Activated naive CD8-positive, alpha-beta T cell treated with anti-CD3 and anti-CD28 coated beads for 36 hours (primary cell): ENCODE results near the gene ABHD11. TPM values are rescaled to one million over a fixed set of nuclear protein-coding genes. Genes with fewer than 3 reads are reported as not detected.
"Not testable (repeated sequence)": the region's sequence is repeated elsewhere in the genome, so short reads cannot be mapped to it uniquely, and the experiment has no call there.

ENCODE experiments used
- DNase-seq: peaks from one replicate; pipeline ENCODE4 v3.0.0; 2021
- H3K27ac Mint-ChIP-seq: one replicate; pipeline ENCODE4 v1.8.0; 2022; ENCODE audit warnings: mild to moderate bottlenecking, moderate library complexity, mixed read lengths
- H3K27me3 Mint-ChIP-seq: one replicate; pipeline ENCODE4 v1.8.0; 2022; ENCODE audit warnings: mild to moderate bottlenecking, mixed read lengths
- H3K36me3 Mint-ChIP-seq: one replicate; pipeline ENCODE4 v1.8.0; 2021; ENCODE audit warnings: mild to moderate bottlenecking, mixed read lengths
- H3K4me1 Mint-ChIP-seq: one replicate; pipeline ENCODE4 v1.8.0; 2021; ENCODE audit warnings: mixed read lengths
- H3K4me3 Mint-ChIP-seq: one replicate; pipeline ENCODE4 v1.8.0; 2022; ENCODE audit warnings: mild to moderate bottlenecking, moderate library complexity, mixed read lengths
- H3K9me3 Mint-ChIP-seq: one replicate; pipeline ENCODE4 v1.8.0; 2022; ENCODE audit warnings: mixed read lengths
- total RNA-seq, 2 experiments: library from RNA; stranded (reverse); gene quantifications; one replicate each; pipeline ENCODE4 v1.2.3, GENCODE V29; 2021

ABHD11 gene, protein sequence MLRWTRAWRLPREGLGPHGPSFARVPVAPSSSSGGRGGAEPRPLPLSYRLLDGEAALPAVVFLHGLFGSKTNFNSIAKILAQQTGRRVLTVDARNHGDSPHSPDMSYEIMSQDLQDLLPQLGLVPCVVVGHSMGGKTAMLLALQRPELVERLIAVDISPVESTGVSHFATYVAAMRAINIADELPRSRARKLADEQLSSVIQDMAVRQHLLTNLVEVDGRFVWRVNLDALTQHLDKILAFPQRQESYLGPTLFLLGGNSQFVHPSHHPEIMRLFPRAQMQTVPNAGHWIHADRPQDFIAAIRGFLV
- total RNA-seq = 10 to 100 TPM; 24.2 to 25.2 TPM

DNA sequence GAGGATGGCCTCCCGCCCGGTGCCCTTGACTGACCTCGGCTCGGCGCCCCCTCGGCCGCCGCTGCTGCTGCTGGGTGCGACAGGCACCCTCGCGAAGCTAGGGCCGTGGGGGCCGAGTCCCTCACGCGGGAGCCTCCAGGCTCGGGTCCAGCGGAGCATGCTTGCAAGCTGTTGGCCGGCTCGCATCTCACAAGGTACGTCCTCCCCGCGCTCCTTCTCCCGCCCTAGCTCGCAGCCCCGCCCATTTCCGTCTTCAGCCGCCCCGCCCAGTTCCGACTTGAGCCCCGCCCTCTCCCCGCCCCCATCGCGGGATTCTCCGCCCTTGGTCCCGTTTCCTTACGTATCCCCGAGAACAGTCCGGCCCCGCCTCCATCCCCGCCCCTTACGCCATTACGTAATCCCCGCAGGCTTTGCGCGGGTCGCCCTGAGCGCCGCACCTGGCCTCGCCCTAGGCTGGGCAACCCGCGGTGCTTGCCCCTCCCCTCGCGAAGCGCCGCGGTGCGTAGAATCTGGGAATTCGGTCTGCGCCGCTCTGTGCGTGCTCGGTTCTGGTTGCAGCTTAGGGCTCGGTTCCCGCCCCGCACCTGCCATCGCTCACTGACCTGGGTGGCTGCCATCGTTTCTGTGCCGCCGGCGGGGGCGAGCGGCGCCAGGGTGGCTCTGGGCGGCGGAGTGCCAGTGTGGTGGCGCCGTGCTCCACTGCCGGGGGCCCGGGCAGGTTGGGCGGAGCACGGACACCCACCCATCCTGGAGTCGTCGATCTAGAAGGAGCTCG lies at the start of gene ABHD11:
Gene ABHD11 (minus strand): TSS at position 191 of the 775 bp plus-strand sequence. CDS start 32 bp downstream, at position 159.
- Mint-ChIP-seq H3K4me1 (peaks cover 7% of the 10 kb centered on the region), H3K9me3 (no peaks in the 10 kb centered on the region), H3K27ac (peak within 1 kb of the TSS; percentile 98), H3K4me3 (peak within 1 kb of the TSS; percentile 97), H3K36me3 (peaks cover 2% of the 10 kb centered on the region), H3K27me3 (no peaks in the 10 kb centered on the region)
- DNase-seq = peak; percentile 96

DNA sequence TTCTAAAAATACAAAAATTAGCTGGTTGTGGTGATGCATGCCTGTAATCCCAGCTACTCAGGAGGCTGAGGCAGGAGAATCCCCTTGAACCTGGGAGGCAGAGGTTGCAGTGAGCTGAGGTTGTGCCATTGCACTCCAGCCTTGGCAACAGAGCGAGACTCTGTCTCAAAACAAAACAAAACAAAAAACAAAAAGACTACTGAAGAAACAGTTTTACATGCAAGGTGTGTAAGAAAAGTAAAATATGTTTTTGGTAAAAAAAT lies 49.1 kb upstream of the ABHD11 start:
- H3K27me3 Mint-ChIP-seq, DNase-seq, H3K36me3 Mint-ChIP-seq, H3K27ac Mint-ChIP-seq, H3K9me3 Mint-ChIP-seq, H3K4me3 Mint-ChIP-seq, H3K4me1 Mint-ChIP-seq: not testable (repeated sequence)

DNA sequence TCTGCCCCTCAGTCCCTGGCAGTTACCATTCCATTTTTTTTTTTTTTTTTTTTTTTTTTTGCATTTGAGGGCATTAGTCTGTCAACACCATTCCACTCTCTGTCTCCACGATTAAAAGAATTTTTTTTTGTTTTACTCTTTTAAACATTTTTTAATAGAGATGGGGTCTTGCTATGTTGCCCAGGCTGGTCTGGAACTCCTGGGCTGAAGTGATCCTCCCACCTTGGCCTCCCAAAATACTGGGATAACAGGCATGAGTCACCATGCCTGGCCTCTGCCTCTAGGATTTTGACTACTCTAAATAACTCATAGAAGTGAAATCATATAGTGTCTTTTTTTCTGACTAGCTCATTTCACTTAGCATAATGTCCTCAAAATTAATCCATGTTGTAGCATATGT lies 48.0 kb upstream of the ABHD11 start:
- DNase-seq = no peak
- no peaks in the 10 kb centered on the region for H3K4me1 Mint-ChIP-seq
- peaks cover 2% of the 10 kb centered on the region for H3K9me3 Mint-ChIP-seq
- H3K27ac Mint-ChIP-seq = no peak overlapping the region
- no peaks in the 10 kb centered on the region for H3K36me3 Mint-ChIP-seq
- no peaks in the 10 kb centered on the region for H3K27me3 Mint-ChIP-seq
- no peak overlapping the region for H3K4me3 Mint-ChIP-seq

DNA sequence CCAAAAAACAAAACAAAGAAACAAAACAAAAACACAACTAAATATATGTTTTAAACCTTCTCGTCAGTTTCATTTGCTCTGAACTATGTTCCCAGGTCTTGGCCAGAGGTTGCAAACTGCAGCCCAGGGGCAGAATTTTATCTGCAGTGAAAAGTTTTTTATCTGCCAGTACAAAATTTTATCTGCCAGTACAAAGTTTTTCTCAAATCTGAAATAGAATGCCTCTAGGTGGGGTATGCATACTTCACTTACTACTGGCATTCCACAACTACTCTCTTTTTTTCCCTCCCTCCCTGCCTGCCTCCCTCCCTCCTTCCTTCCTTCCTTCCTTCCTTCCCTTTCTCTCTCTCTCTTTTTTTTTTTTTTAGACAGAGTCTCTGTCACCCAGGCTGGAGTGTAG lies 40.9 kb upstream of the ABHD11 start:
- DNase-seq = no peak
- peaks cover 3% of the 10 kb centered on the region for H3K4me1 Mint-ChIP-seq
- H3K27me3 Mint-ChIP-seq = peaks cover 4% of the 10 kb centered on the region
- H3K36me3 Mint-ChIP-seq = no peaks in the 10 kb centered on the region
- H3K9me3 Mint-ChIP-seq = peaks cover 2% of the 10 kb centered on the region
- H3K27ac Mint-ChIP-seq = no peak overlapping the region
- no peak overlapping the region for H3K4me3 Mint-ChIP-seq

DNA sequence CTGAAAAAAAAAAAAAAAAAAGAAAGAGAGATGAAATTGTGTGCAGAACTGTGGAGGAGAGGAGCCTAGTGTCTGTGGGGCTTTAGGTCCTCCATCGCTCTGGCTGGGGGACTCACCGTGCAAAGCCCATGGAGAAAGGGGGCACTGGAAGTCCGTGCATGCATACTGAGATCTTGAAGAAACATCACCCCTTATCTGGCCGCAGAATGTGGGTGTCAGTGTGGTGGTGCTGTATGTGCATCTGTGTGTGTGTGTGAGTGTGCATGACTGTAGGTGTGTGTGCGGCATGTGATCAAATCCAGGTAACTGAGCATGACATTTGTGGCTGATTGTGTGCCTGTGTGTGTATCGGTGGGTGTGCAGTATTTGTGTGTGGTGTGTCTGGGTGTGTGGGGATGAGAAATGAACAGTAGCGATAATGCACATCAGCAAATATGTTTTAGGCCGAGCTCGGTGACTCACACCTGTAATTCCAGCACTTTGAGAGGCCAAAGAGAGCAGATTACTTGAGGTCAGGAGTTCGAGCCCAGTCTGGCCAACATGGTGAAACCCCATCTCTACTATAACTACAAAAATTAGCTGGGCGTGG lies 40.3 kb upstream of the ABHD11 start:
- Mint-ChIP-seq H3K36me3 (no peaks in the 10 kb centered on the region), H3K27me3 (peaks cover 9% of the 10 kb centered on the region), H3K9me3 (peaks cover 2% of the 10 kb centered on the region), H3K4me1 (peaks cover 3% of the 10 kb centered on the region), H3K27ac (no peak overlapping the region), H3K4me3 (no peak overlapping the region)
- no peak for DNase-seq

DNA sequence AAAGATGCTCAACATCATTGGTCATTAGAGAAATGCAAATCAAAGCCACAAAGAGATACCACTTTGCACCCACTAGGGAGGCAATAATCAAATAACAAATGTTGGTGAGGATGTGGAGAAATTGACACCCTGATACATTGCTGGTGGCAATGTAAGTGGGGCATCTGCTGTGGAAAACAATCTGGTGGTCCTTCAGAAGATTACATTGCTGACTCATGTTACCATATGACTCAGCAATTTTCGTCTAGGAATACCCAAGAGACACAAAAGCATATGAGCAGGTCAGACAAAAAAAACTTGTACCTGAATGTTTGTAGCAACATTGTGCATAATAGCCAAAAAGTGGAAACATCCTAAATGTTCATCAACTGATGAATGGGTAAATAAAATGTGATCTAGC lies 36.3 kb upstream of the ABHD11 start:
- no peak overlapping the region for H3K27ac Mint-ChIP-seq
- peaks cover 3% of the 10 kb centered on the region for H3K4me1 Mint-ChIP-seq
- no peak overlapping the region for H3K4me3 Mint-ChIP-seq
- no peaks in the 10 kb centered on the region for H3K36me3 Mint-ChIP-seq
- no peaks in the 10 kb centered on the region for H3K9me3 Mint-ChIP-seq
- H3K27me3 Mint-ChIP-seq = peaks cover 37% of the 10 kb centered on the region
- DNase-seq = no peak

DNA sequence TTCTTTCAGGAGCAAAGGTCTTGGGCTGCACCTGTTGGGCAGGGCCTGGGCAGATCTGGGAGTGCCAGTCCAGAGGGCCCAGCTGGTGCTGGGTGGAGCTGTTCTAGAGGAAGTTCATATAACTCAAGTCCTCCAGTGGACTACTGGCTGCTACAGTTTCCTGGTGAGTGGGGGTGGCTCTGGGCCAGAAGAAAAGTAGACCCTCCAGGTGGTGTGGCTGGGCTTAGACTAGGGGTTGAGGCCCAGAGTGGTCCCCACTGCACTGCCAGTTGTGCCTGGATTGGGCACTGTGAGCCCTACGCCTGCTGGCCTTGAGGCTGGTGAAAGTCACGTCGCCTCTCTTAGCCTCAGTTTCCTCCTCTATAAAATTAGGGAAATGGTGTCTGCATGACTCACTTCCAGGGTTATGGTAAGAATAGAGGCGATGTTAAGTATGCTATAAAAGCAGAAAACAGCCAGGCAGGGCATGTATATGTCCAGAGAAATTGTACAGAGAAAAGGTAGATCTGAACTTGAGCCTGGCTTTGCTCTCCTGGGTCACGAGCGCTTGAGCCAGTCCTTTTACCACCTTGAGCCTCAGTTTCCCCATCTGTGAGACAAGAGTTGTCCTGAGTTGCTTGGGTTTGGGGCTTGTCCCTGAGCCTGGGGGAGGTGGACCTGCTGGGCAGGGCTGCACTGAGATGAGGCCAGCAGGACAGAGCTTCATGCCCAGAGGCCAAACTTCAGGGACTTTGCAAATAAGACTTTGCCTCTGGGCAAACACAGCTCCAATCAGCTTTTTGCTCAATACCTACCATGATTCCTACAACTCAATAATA lies 35.3 kb upstream of the ABHD11 start:
- Mint-ChIP-seq H3K36me3 (no peaks in the 10 kb centered on the region), H3K27ac (no peak overlapping the region), H3K27me3 (peaks cover 47% of the 10 kb centered on the region), H3K9me3 (no peaks in the 10 kb centered on the region), H3K4me3 (no peak overlapping the region), H3K4me1 (peaks cover 3% of the 10 kb centered on the region)
- DNase-seq = no peak

DNA sequence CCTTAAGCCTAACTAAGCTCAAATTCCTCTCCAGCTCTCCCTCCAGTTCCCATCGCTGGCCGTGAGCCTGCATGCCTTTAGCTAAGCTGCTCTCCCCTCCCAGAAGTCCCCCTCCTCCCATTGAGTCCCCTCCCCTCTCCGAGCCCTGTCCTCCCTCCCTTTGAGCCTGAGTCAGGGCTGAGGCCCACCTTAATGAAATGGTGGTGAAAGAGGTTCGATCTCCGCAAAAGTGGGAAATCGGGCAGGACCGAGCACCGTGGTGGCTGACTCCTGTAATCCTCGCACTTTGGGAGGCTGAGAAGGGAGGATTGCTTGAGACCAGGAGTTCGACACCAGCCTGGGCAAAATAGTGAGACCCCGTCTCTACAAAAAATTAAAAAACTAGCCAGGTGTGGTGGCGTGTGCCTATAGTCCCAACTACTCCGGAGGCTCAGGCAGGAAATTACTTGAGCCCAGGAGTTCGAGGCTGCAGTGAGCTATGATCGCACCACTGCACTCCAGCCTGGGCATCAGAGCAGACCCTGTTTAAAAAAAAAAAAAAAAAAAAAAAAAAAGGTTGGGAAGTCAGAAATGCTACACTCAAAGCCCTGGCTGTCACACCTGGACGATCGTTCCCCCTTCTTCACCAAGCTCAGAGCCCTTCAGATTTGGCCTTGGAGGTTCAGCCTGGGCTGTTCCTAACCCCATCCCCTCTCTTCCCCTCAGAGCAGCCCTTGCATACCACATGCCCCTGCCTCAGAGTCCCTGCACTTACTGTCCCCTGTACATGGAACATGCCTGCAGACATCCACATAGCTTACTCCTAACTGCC lies 32.5 kb upstream of the ABHD11 start:
- Mint-ChIP-seq H3K9me3 (no peaks in the 10 kb centered on the region), H3K27me3 (peaks cover 62% of the 10 kb centered on the region), H3K4me3 (no peak overlapping the region), H3K36me3 (no peaks in the 10 kb centered on the region), H3K4me1 (peaks cover 3% of the 10 kb centered on the region), H3K27ac (no peak overlapping the region)
- DNase-seq = no peak

DNA sequence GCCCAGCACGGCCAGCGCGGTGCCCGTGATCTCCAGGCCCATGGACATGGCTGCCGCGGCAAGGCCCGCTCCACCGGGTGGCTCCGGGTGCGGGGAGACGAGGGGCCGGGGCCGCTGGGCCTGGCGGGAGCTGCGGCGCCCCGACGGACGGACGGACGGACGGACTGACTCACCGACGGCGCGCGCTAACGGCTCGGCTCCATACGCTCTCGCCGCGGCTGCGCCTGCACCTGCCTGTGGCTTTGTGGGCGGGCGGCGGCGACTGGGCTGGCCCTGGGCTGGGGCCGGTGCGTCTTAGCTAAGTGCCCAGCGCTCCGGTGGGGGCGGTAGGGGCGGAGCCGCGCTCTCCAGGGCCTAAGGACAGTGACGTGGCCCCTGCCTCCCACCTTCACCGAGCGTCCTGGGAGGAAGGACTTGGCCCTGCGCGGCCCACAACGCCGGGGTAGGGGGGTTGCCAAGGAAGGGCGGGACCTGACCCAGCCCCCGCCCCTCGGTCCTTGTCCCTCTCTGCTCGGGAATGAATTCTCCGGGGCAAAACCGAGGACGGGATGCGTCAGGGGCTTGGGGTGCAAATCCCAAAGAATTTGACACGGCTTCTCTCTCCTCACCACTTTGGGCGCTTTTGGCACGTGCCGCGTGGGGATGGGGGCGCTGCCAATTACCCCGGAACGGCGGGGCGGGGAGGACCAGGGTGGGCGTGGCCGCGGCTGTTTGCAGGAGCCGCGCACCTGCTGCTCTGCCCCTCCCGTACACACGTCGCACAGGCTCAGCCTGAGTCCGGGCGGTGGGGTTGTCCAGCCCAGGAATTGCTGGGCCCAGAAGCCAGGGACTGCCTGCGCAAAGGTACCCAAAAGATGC lies 31.6 kb upstream of the ABHD11 start, which contains the start of gene CLDN3:
Gene CLDN3 (minus strand): TSS at position 269 of the 858 bp plus-strand sequence. CDS start 221 bp downstream, at position 48.
- Mint-ChIP-seq H3K36me3 (no peaks in the 10 kb centered on the region), H3K9me3 (no peaks in the 10 kb centered on the region), H3K4me1 (peaks cover 3% of the 10 kb centered on the region), H3K4me3 (peak within 1 kb of the TSS; percentile 37), H3K27ac (no peak within 1 kb of the TSS), H3K27me3 (peaks cover 66% of the 10 kb centered on the region)
- peak; percentile 18 for DNase-seq

DNA sequence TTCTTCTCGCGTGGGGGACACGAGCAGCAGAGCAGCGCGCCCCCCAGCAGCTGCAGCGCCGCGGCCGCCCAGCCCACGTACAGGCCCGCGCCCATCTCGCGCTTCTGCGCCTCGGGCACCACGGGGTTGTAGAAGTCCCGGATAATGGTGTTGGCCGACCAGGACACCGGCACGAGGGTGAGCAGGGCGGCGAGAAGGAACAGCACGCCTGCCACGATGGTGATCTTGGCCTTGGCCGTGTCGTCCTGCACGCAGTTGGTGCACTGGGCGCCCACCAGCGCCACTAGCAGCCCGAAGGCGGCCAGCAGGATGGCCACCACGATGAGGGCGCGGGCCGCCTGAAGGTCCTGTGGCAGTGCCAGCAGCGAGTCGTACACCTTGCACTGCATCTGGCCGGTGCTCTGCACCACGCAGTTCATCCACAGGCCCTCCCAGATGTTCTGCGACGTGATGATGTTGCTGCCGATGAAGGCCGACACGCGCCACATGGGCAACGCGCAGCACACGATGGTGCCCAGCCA lies 30.9 kb upstream of the ABHD11 start:
- H3K27ac Mint-ChIP-seq = no peak overlapping the region
- peaks cover 63% of the 10 kb centered on the region for H3K27me3 Mint-ChIP-seq
- no peak for DNase-seq
- H3K4me1 Mint-ChIP-seq = no peaks in the 10 kb centered on the region
- H3K9me3 Mint-ChIP-seq = no peaks in the 10 kb centered on the region
- H3K4me3 Mint-ChIP-seq = peak overlapping the region; percentile 37
- H3K36me3 Mint-ChIP-seq = no peaks in the 10 kb centered on the region

DNA sequence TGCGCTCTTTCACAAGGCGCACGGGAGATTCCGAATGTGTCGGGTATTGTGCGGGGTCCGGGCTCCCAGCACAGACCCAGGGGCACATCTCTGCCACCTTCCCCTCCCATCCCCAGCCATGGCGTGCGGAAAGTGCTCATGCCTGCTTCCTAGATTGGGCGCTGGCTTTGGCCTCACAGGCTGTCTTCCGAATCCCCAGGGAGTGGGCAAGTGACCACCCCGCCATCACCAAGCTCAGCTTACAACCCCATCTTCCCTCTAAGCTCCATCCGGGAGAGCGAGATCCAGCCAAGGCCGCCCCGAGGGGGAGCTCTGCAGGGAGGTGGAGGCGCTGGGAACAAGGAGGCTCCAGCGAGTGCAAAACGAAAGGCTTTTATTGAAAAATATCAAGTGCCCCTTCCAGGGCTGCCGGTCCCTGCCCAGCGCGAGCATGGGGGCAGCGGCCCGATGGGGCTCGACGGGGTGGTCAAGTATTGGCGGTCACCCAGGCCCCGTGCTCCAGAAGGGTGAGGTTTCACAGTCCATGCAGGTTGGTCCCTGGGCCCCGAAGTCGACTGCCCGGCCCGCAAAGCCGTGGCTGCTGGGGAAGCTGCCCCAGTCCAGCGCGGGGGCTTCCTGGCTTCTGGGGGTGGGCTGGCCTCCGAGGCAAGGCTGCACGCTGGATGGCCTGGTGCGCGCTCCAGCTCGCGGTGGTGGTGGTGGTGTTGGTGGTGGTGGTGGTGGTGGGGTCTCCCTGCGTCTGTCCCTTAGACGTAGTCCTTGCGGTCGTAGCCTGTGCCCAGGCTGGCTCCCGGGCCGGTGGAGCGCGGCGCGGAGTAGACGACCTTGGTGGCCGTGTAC lies 30.3 kb upstream of the ABHD11 start:
- H3K27ac Mint-ChIP-seq = no peak overlapping the region
- no peaks in the 10 kb centered on the region for H3K9me3 Mint-ChIP-seq
- H3K36me3 Mint-ChIP-seq = no peaks in the 10 kb centered on the region
- no peak overlapping the region for H3K4me3 Mint-ChIP-seq
- DNase-seq = no peak
- peaks cover 58% of the 10 kb centered on the region for H3K27me3 Mint-ChIP-seq
- no peaks in the 10 kb centered on the region for H3K4me1 Mint-ChIP-seq

DNA sequence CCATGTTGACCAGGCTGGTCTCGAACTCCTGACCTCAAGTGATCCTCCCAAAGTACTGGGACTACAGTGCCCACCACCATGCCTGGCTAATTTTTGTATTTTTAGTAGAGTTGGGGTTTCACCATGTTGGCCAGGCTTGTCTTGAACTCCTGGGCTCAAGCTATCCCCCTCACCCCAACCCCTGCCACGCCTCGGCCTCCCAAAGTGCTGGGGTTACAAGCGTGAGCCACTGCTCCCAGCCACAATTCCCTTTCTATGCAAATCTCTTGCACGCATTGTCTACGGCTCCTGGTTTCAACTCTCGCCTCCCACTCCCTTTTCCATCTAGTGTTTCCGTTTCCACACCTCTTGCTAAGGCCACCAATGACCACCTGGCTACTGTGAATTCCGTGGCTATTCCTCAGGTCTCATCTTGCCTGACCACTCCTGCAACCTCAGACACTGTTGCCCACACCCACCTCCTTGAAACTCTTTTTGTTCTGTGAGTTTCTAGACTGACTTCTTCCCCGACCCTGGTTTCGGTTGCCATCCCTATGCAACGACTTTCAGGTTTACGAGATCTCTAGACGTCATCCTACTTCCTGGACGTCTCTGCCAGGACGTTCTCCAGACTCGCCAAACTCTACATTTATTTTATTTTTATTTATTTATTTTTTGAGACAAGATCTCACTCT lies 28.1 kb upstream of the ABHD11 start:
- no peak for DNase-seq
- Mint-ChIP-seq H3K36me3 (no peaks in the 10 kb centered on the region), H3K9me3 (no peaks in the 10 kb centered on the region), H3K4me1 (no peaks in the 10 kb centered on the region), H3K27ac (no peak overlapping the region), H3K27me3 (peaks cover 44% of the 10 kb centered on the region), H3K4me3 (no peak overlapping the region)
